GM12878 (cell line): ENCODE measurements around the gene CNRIP1. TPM values are rescaled to one million over a fixed set of nuclear protein-coding genes. Genes with fewer than 3 reads are reported as not detected.

Experiments
- ATF7 ChIP-seq: fragments of 450-650 bp; IDR thresholded peaks from 2 replicates; pipeline ENCODE4 v1.6.1; 2016; ENCODE audit warnings: low read depth, mild to moderate bottlenecking
- BACH1 ChIP-seq: fragments of 450-650 bp; IDR thresholded peaks from 2 replicates; pipeline ENCODE4 v1.6.1; 2017; ENCODE audit warnings: mild to moderate bottlenecking, borderline replicate concordance
- BHLHE40 ChIP-seq, 2 experiments: fragments of 450-650 bp in 1 of 2; IDR thresholded peaks; 2 replicates each; pipeline ENCODE4 v1.6.1; 2011 to 2017; ENCODE audit warnings: low read depth in 2 of 2, borderline replicate concordance in 1 of 2, improper control_type of control experiment in 1 of 2, low read length in 1 of 2, mild to moderate bottlenecking in 1 of 2
- CBFB ChIP-seq: IDR thresholded peaks from 2 replicates; pipeline ENCODE4 v1.6.1; 2016; ENCODE audit warnings: antibody characterized with exemption, low read depth
- CEBPB ChIP-seq, 2 experiments: fragments of 150-350 bp in 1 of 2; IDR thresholded peaks; 2 replicates each; pipeline ENCODE4 v1.6.1; 2012 to 2014; ENCODE audit warnings: low read depth in 2 of 2, low read length in 2 of 2, borderline replicate concordance in 1 of 2, inconsistent platforms in 1 of 2
- EP300 ChIP-seq, 2 experiments: fragments of 150-350 bp in 1 of 2; IDR thresholded peaks; 2 replicates each; pipeline ENCODE4 v1.6.1; 2011 to 2012; ENCODE audit warnings: low read depth in 2 of 2, low read length in 2 of 2, borderline replicate concordance in 1 of 2, improper control_type of control experiment in 1 of 2, inconsistent platforms in 1 of 2; ENCODE audit not compliant: control insufficient read depth in 1 of 2
- IKZF2 ChIP-seq, 2 experiments: fragments of 450-650 bp; IDR thresholded peaks; 2 replicates each; pipeline ENCODE4 v1.6.1; 2017; ENCODE audit warnings: mild to moderate bottlenecking in 2 of 2, moderate library complexity in 2 of 2
- IRF4 ChIP-seq: IDR thresholded peaks from 2 replicates; pipeline ENCODE4 v1.6.1; 2011; ENCODE audit warnings: low read depth, low read length
- MXI1 ChIP-seq: fragments of 150-350 bp; IDR thresholded peaks from 2 replicates; pipeline ENCODE4 v1.6.1; 2011; ENCODE audit warnings: low read depth, mild to moderate bottlenecking, inconsistent platforms, low read length, improper control_type of control experiment
- MYC ChIP-seq: IDR thresholded peaks from 2 replicates; pipeline ENCODE4 v1.6.1; 2011; ENCODE audit warnings: mild to moderate bottlenecking, low read length, moderate library complexity, inconsistent platforms; ENCODE audit not compliant: insufficient read depth, insufficient replicate concordance, insufficient read length, severe bottlenecking
- NBN ChIP-seq: fragments of 450-650 bp; IDR thresholded peaks from 2 replicates; pipeline ENCODE4 v1.6.1; 2016
- NFIC ChIP-seq: IDR thresholded peaks from 2 replicates; pipeline ENCODE4 v1.6.1; 2012; ENCODE audit warnings: low read depth, mild to moderate bottlenecking, inconsistent platforms, low read length, moderate library complexity
- NFYA ChIP-seq: IDR thresholded peaks from 2 replicates; pipeline ENCODE4 v1.6.1; 2011; ENCODE audit warnings: low read depth, mild to moderate bottlenecking, low read length, improper control_type of control experiment, borderline replicate concordance
- NR2F1 ChIP-seq: fragments of 450-650 bp; conservative IDR thresholded peaks from 2 replicates; pipeline ENCODE4 v1.6.1; 2017; ENCODE audit warnings: mild to moderate bottlenecking
- PBX3 ChIP-seq: IDR thresholded peaks from 2 replicates; pipeline ENCODE4 v1.6.1; 2011; ENCODE audit warnings: mild to moderate bottlenecking, low read depth, low read length, moderate library complexity; ENCODE audit not compliant: insufficient replicate concordance
- POLR2AphosphoS2 ChIP-seq: IDR thresholded peaks from 2 replicates; pipeline ENCODE4 v1.6.1; 2011; ENCODE audit warnings: low read depth, mild to moderate bottlenecking, low read length, improper control_type of control experiment, moderate library complexity
- SIX5 ChIP-seq: IDR thresholded peaks from 2 replicates; pipeline ENCODE4 v1.6.1; 2011; ENCODE audit warnings: mild to moderate bottlenecking, low read depth, low read length, moderate library complexity; ENCODE audit not compliant: severe bottlenecking
- STAT1 ChIP-seq: fragments of 450-650 bp; conservative IDR thresholded peaks from 2 replicates; pipeline ENCODE4 v1.6.1; 2014; ENCODE audit warnings: antibody characterized with exemption, mild to moderate bottlenecking
- YBX1 ChIP-seq: fragments of 450-650 bp; IDR thresholded peaks from 2 replicates; pipeline ENCODE4 v1.6.1; 2016; ENCODE audit warnings: antibody characterized with exemption
- polyA plus RNA-seq, 11 experiments: library from polyadenylated mRNA; depleted of rRNA in 4 of 11; unstranded in 6 of 11; stranded (reverse) in 5 of 11; fragments of >200 nt; fragmentation: Nextera tagmentation in 4 of 11; fragmentation: Illumina TruSeq in 1 of 11; extraction: Ambion mirVana in 4 of 11; extraction: Trizol in 1 of 11; gene quantifications; 1 replicate in 1 of 11; 2 replicates in 10 of 11; pipeline versions ENCODE4 v1.2.1 to v1.2.3, GENCODE V29; 2011 to 2016; ENCODE audit warnings: inconsistent platforms in 2 of 11, missing spikeins in 2 of 11, low read depth in 1 of 11
- total RNA-seq, 4 experiments: library from RNA; depleted of rRNA in 3 of 4; stranded (reverse); fragments of >200 nt in 3 of 4; fragmentation: Illumina TruSeq in 1 of 4; extraction: Trizol in 1 of 4; gene quantifications; 2 replicates each; pipeline versions ENCODE4 v1.2.1 to v1.2.3, GENCODE V29; 2013 to 2021
- TF ChIP-seq, protein P1 (sequence below): fragments of 450-650 bp; IDR thresholded peaks from 2 replicates; pipeline ENCODE4 v1.6.1; 2017; ENCODE audit warnings: borderline replicate concordance
- TF ChIP-seq, protein P2 (sequence below): fragments of 450-650 bp; IDR thresholded peaks from 2 replicates; pipeline ENCODE4 v1.6.1; 2018; ENCODE audit warnings: mild to moderate bottlenecking, low read depth, moderate library complexity; ENCODE audit not compliant: partially characterized antibody
- TF ChIP-seq, protein P3 (sequence below): fragments of 150-350 bp; IDR thresholded peaks from 2 replicates; pipeline ENCODE4 v1.6.1; 2016; ENCODE audit warnings: low read depth, low read length

Gene CNRIP1
- total and polyA plus RNA-seq, 10 of the 15 experiments (the other 5 are each of a cell fraction or from before 2014, with no cell fraction given), result not detected

DNA sequence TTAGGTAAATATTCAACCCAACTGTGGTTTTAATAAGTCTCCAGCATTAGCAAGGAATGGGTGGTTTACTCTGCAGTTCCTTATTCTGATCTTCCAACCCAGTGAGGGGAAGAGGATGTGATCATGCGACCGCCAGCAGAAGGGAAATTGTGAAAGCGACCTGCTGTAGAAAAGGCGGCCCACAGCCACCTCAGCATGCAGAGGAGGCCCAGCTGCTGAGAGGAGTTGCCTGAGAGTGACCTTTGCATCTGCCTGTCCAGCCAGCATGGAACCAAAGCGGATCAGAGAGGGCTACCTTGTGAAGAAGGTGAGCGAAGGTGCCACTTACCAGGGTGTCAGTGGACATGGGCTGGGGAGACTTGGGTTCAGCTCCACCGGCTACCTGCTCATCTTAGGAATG is 45.3 kb upstream of the CNRIP1 start, which contains the start of gene PLEK (continued):
- TF ChIP-seq ATF7 (peak; percentile 71), SIX5 (no peak), POLR2AphosphoS2 (peak; percentile 92), MXI1 (peak; percentile 49; the same call in 1 of the 2 replicates), STAT1 (no peak), BACH1 (peak; percentile 33; the same call in 1 of the 2 replicates), NFYA (no peak), PBX3 (peak; percentile 13), IKZF2 (IDR thresholded peaks at IDR 0.05) (peak; percentile 88 to 89), NFIC (peak; percentile 27; the same call in 1 of the 2 replicates), MYC (peak; percentile 58), EP300 (IDR thresholded peaks at IDR 0.05; ENCODE audit: borderline replicate concordance in 1 of 2, control insufficient read depth in 1 of 2, low read depth in 2 of 2, low read length in 2 of 2) (peak; percentile 43 to 53; a peak in 2 of 4 replicates), YBX1 (no peak), CBFB (peak; percentile 89), CEBPB (IDR thresholded peaks at IDR 0.05; ENCODE audit: borderline replicate concordance in 1 of 2, low read depth in 2 of 2, low read length in 2 of 2) (0 out of 4 replicates have a peak, but pooled peaks of 1 of the 2 experiments have one; percentile 5), IRF4 (peak; percentile 39; the same call in 1 of the 2 replicates), NR2F1 (peak; percentile 58), BHLHE40 (IDR thresholded peaks at IDR 0.05; ENCODE audit: borderline replicate concordance in 1 of 2, low read depth in 2 of 2, low read length in 1 of 2) (peak; percentile 48 to 60; a peak in 3 of 4 replicates), NBN (peak; percentile 53)
- TF ChIP-seq, protein P1, sequence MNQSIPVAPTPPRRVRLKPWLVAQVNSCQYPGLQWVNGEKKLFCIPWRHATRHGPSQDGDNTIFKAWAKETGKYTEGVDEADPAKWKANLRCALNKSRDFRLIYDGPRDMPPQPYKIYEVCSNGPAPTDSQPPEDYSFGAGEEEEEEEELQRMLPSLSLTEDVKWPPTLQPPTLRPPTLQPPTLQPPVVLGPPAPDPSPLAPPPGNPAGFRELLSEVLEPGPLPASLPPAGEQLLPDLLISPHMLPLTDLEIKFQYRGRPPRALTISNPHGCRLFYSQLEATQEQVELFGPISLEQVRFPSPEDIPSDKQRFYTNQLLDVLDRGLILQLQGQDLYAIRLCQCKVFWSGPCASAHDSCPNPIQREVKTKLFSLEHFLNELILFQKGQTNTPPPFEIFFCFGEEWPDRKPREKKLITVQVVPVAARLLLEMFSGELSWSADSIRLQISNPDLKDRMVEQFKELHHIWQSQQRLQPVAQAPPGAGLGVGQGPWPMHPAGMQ, result no peak
- TF ChIP-seq, protein P2, sequence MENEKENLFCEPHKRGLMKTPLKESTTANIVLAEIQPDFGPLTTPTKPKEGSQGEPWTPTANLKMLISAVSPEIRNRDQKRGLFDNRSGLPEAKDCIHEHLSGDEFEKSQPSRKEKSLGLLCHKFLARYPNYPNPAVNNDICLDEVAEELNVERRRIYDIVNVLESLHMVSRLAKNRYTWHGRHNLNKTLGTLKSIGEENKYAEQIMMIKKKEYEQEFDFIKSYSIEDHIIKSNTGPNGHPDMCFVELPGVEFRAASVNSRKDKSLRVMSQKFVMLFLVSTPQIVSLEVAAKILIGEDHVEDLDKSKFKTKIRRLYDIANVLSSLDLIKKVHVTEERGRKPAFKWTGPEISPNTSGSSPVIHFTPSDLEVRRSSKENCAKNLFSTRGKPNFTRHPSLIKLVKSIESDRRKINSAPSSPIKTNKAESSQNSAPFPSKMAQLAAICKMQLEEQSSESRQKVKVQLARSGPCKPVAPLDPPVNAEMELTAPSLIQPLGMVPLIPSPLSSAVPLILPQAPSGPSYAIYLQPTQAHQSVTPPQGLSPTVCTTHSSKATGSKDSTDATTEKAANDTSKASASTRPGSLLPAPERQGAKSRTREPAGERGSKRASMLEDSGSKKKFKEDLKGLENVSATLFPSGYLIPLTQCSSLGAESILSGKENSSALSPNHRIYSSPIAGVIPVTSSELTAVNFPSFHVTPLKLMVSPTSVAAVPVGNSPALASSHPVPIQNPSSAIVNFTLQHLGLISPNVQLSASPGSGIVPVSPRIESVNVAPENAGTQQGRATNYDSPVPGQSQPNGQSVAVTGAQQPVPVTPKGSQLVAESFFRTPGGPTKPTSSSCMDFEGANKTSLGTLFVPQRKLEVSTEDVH, result no peak
- TF ChIP-seq, protein P3, sequence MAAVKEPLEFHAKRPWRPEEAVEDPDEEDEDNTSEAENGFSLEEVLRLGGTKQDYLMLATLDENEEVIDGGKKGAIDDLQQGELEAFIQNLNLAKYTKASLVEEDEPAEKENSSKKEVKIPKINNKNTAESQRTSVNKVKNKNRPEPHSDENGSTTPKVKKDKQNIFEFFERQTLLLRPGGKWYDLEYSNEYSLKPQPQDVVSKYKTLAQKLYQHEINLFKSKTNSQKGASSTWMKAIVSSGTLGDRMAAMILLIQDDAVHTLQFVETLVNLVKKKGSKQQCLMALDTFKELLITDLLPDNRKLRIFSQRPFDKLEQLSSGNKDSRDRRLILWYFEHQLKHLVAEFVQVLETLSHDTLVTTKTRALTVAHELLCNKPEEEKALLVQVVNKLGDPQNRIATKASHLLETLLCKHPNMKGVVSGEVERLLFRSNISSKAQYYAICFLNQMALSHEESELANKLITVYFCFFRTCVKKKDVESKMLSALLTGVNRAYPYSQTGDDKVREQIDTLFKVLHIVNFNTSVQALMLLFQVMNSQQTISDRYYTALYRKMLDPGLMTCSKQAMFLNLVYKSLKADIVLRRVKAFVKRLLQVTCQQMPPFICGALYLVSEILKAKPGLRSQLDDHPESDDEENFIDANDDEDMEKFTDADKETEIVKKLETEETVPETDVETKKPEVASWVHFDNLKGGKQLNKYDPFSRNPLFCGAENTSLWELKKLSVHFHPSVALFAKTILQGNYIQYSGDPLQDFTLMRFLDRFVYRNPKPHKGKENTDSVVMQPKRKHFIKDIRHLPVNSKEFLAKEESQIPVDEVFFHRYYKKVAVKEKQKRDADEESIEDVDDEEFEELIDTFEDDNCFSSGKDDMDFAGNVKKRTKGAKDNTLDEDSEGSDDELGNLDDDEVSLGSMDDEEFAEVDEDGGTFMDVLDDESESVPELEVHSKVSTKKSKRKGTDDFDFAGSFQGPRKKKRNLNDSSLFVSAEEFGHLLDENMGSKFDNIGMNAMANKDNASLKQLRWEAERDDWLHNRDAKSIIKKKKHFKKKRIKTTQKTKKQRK, result no peak
